H9 (cell line): Measurements from ENCODE around the gene LZTR1. TPM values are rescaled to one million over a fixed set of nuclear protein-coding genes. Genes with fewer than 3 reads are reported as not detected.

ENCODE experiments used
- DNase-seq: peaks from one replicate; pipeline ENCODE4 v3.0.0-alpha.2; 2017
- H2AFZ ChIP-seq: one replicate; pipeline ENCODE4 v1.6.1; 2013; ENCODE audit warnings: mild to moderate bottlenecking, low read length, control low read depth, moderate library complexity
- H2AK5ac ChIP-seq: 2 replicates; pipeline ENCODE4 v1.6.1; 2013; ENCODE audit warnings: low read length, control low read depth, mixed read lengths; ENCODE audit not compliant: insufficient read length
- H2BK120ac ChIP-seq: one replicate; pipeline ENCODE4 v1.6.1; 2013; ENCODE audit warnings: low read depth, mild to moderate bottlenecking, low read length, control low read depth, inconsistent platforms; ENCODE audit not compliant: poor library complexity, severe bottlenecking
- H2BK12ac ChIP-seq: 2 replicates; pipeline ENCODE4 v1.6.1; 2013; ENCODE audit warnings: low read length, control low read depth, mixed read lengths, low read depth; ENCODE audit not compliant: insufficient read length
- H2BK15ac ChIP-seq: 2 replicates; pipeline ENCODE4 v1.6.1; 2013; ENCODE audit warnings: low read depth, low read length, control low read depth
- H2BK20ac ChIP-seq: one replicate; pipeline ENCODE4 v1.6.1; 2013; ENCODE audit warnings: low read depth, mild to moderate bottlenecking, low read length, control low read depth, inconsistent platforms; ENCODE audit not compliant: poor library complexity, severe bottlenecking
- H2BK5ac ChIP-seq: 2 replicates; pipeline ENCODE4 v1.6.1; 2013; ENCODE audit warnings: low read length, control low read depth, mixed read lengths; ENCODE audit not compliant: insufficient read length
- H3K14ac ChIP-seq: 2 replicates; pipeline ENCODE4 v1.6.1; 2013; ENCODE audit warnings: low read length, control low read depth; ENCODE audit not compliant: insufficient read depth
- H3K18ac ChIP-seq: 2 replicates; pipeline ENCODE4 v1.6.1; 2013; ENCODE audit warnings: low read depth, mild to moderate bottlenecking, mixed read lengths, low read length, control low read depth; ENCODE audit not compliant: insufficient read length
- H3K23ac ChIP-seq: 2 replicates; pipeline ENCODE4 v1.6.1; 2013; ENCODE audit warnings: low read length, control low read depth, mixed read lengths, low read depth; ENCODE audit not compliant: insufficient read length
- H3K23me2 ChIP-seq: 2 replicates; pipeline ENCODE4 v1.6.1; 2013; ENCODE audit warnings: low read depth, mild to moderate bottlenecking, mixed read lengths, low read length, control low read depth; ENCODE audit not compliant: insufficient read length, poor library complexity, severe bottlenecking
- H3K27ac ChIP-seq: 2 replicates; pipeline ENCODE4 v1.5.1; 2013; ENCODE audit warnings: low read length, control low read depth, mixed read lengths, low read depth; ENCODE audit not compliant: insufficient read length
- H3K27me3 ChIP-seq: 2 replicates; pipeline ENCODE4 v1.6.1; 2013; ENCODE audit warnings: low read length, control low read depth, inconsistent platforms; ENCODE audit not compliant: insufficient read depth
- H3K4ac ChIP-seq: 2 replicates; pipeline ENCODE4 v1.6.1; 2013; ENCODE audit warnings: low read depth, mild to moderate bottlenecking, control low read depth, inconsistent platforms, low read length, moderate library complexity
- H3K4me1 ChIP-seq: 2 replicates; pipeline ENCODE4 v1.6.1; 2013; ENCODE audit warnings: low read length, control low read depth, inconsistent platforms; ENCODE audit not compliant: insufficient read depth
- H3K4me2 ChIP-seq: 2 replicates; pipeline ENCODE4 v1.6.1; 2013; ENCODE audit warnings: low read length, control low read depth, mixed read lengths; ENCODE audit not compliant: insufficient read length, insufficient read depth
- H3K56ac ChIP-seq: 2 replicates; pipeline ENCODE4 v1.6.1; 2013; ENCODE audit warnings: low read depth, mild to moderate bottlenecking, mixed read lengths, low read length, control low read depth; ENCODE audit not compliant: insufficient read length
- H3K79me1 ChIP-seq: 2 replicates; pipeline ENCODE4 v1.6.1; 2013; ENCODE audit warnings: low read depth, mild to moderate bottlenecking, moderate library complexity, low read length, control low read depth, inconsistent platforms; ENCODE audit not compliant: insufficient read depth, poor library complexity, severe bottlenecking
- H3K79me2 ChIP-seq: 2 replicates; pipeline ENCODE4 v1.6.1; 2013; ENCODE audit warnings: low read length, control low read depth, inconsistent platforms; ENCODE audit not compliant: insufficient read depth
- H3K9ac ChIP-seq: 2 replicates; pipeline ENCODE4 v1.6.1; 2013; ENCODE audit warnings: low read length, control low read depth, mixed read lengths; ENCODE audit not compliant: insufficient read length; ENCODE audit errors: extremely low read depth
- H3K9me3 ChIP-seq: one replicate; pipeline ENCODE4 v1.6.1; 2013; ENCODE audit warnings: low read depth, low read length, inconsistent platforms; ENCODE audit not compliant: control insufficient read depth
- H3T11ph ChIP-seq: one replicate; pipeline ENCODE4 v1.6.1; 2013; ENCODE audit warnings: mild to moderate bottlenecking, low read length, control low read depth, inconsistent platforms
- H4K20me1 ChIP-seq: one replicate; pipeline ENCODE4 v1.6.1; 2013; ENCODE audit not compliant: control insufficient read depth, insufficient read length, insufficient read depth
- H4K5ac ChIP-seq: 2 replicates; pipeline ENCODE4 v1.6.1; 2013; ENCODE audit warnings: low read depth, mild to moderate bottlenecking, mixed read lengths, low read length, control low read depth; ENCODE audit not compliant: insufficient read length
- H4K8ac ChIP-seq: replicated peaks from 2 replicates; pipeline ENCODE4 v1.6.1; 2013; ENCODE audit warnings: low read length, control low read depth, mixed read lengths, low read depth; ENCODE audit not compliant: insufficient read length
- H4K91ac ChIP-seq: 2 replicates; pipeline ENCODE4 v1.6.1; 2013; ENCODE audit warnings: low read depth, mild to moderate bottlenecking, moderate library complexity, mixed read lengths, low read length, control low read depth; ENCODE audit not compliant: insufficient read length
- H3K27ac Mint-ChIP-seq, 3 experiments: 2 replicates in 2 of 3; 3 replicates in 1 of 3; pipeline ENCODE4 v1.8.0; 2020 to 2021; ENCODE audit warnings: mixed read lengths in 3 of 3, mild to moderate bottlenecking in 1 of 3, moderate library complexity in 1 of 3
- H3K27me3 Mint-ChIP-seq: 2 replicates; pipeline ENCODE4 v1.8.0; 2021; ENCODE audit warnings: low read depth, mild to moderate bottlenecking, moderate library complexity, mixed read lengths
- H3K36me3 Mint-ChIP-seq, 3 experiments: 2 replicates in 2 of 3; 3 replicates in 1 of 3; pipeline ENCODE4 v1.8.0; 2020 to 2021; ENCODE audit warnings: low read depth in 3 of 3, mixed read lengths in 3 of 3; ENCODE audit not compliant: insufficient read depth in 1 of 3
- H3K4me1 Mint-ChIP-seq, 2 experiments: 2 replicates each; pipeline ENCODE4 v1.8.0; 2020; ENCODE audit warnings: mixed read lengths in 2 of 2
- H3K4me3 Mint-ChIP-seq, 2 experiments: 2 replicates in 1 of 2; 3 replicates in 1 of 2; pipeline ENCODE4 v1.8.0; 2020 to 2021; ENCODE audit warnings: mild to moderate bottlenecking in 2 of 2, mixed read lengths in 2 of 2, moderate library complexity in 1 of 2
- H3K9me3 Mint-ChIP-seq, 2 experiments: 2 replicates in 1 of 2; 3 replicates in 1 of 2; pipeline ENCODE4 v1.8.0; 2020; ENCODE audit warnings: mild to moderate bottlenecking in 2 of 2, mixed read lengths in 2 of 2, moderate library complexity in 1 of 2
- WGBS: extraction: QIAGEN DNeasy Blood & Tissue Kit; methylation state at CpG from one replicate; pipeline ENCODE4 v1.1.7; 2013; ENCODE audit warnings: missing lambda C conversion rate, low lambda C conversion rate, mixed read lengths; ENCODE audit not compliant: insufficient read length; ENCODE audit errors: extremely low coverage; 5-methylcytosine and 5-hydroxymethylcytosine counted together
- total RNA-seq: library from RNA; stranded (reverse); gene quantifications from 2 replicates; pipeline ENCODE4 v1.2.1, GENCODE V29; 2021
- TF ChIP-seq, protein P1 (sequence below): fragments of 200-600 bp; sonication (generic); conservative IDR thresholded peaks from 3 replicates; pipeline ENCODE4 v1.8.0; 2021; ENCODE audit warnings: antibody characterized with exemption, mild to moderate bottlenecking

Gene LZTR1
- total RNA-seq, 1 experiment from 2014 or later = 47.0 TPM

DNA sequence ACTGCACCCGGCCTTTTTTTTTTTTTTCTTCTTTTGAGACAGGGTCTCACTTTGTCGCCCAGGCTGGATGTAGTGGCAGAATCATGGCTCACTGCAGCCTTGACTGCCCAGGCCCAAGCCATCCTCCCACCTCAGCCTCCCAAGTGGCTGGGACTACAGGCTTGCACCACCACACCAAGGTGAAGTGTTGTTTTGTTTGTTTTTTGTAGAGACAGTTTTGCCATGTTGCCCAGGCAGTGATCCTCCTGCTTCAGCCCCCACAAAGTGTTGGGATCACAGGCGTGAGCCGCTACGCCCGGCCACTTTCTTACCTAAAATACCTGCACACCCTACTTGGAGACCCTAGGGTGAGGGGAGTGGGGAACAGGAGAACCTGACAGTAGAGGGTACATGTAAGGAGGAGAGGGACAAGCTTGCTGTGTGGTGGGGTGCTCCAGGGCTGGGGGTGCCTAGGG lies 19.6 kb upstream of the LZTR1 start:
- Histone ChIP-seq H3K4me2 (no peak overlapping the region), H2BK120ac (no peak overlapping the region), H4K20me1 (no peaks in the 10 kb centered on the region), H3K23me2 (peaks cover 4% of the 10 kb centered on the region), H3K27ac (no peak overlapping the region), H2AFZ (no peak overlapping the region), H2BK12ac (no peak overlapping the region), H3K4me1 (no peaks in the 10 kb centered on the region), H2AK5ac (no peak overlapping the region), H3K9me3 (no peaks in the 10 kb centered on the region), H3K27me3 (peaks cover 27% of the 10 kb centered on the region; the same call in 1 of the 2 replicates), H4K5ac (no peak overlapping the region), H4K91ac (no peak overlapping the region), H2BK5ac (no peak overlapping the region), H3K14ac (no peak overlapping the region), H3K23ac (no peak overlapping the region), H3K4ac (no peak overlapping the region), H3K18ac (no peak overlapping the region), H2BK20ac (no peak overlapping the region), H2BK15ac (no peak overlapping the region), H3K79me2 (no peaks in the 10 kb centered on the region), H3T11ph (no peak overlapping the region), H3K56ac (no peak overlapping the region), H3K9ac (no peak overlapping the region), H4K8ac (no peak overlapping the region), H3K79me1 (no peaks in the 10 kb centered on the region)
- DNase-seq = no peak
- Mint-ChIP-seq H3K27ac (no peak overlapping the region), H3K27me3 (peaks cover 70% of the 10 kb centered on the region), H3K36me3 (no peaks in the 10 kb centered on the region), H3K9me3 (no peaks in the 10 kb centered on the region), H3K4me3 (no peak overlapping the region), H3K4me1 (peaks cover 15 to 18% of the 10 kb centered on the region in 2 experiments)
- TF ChIP-seq, protein P1, sequence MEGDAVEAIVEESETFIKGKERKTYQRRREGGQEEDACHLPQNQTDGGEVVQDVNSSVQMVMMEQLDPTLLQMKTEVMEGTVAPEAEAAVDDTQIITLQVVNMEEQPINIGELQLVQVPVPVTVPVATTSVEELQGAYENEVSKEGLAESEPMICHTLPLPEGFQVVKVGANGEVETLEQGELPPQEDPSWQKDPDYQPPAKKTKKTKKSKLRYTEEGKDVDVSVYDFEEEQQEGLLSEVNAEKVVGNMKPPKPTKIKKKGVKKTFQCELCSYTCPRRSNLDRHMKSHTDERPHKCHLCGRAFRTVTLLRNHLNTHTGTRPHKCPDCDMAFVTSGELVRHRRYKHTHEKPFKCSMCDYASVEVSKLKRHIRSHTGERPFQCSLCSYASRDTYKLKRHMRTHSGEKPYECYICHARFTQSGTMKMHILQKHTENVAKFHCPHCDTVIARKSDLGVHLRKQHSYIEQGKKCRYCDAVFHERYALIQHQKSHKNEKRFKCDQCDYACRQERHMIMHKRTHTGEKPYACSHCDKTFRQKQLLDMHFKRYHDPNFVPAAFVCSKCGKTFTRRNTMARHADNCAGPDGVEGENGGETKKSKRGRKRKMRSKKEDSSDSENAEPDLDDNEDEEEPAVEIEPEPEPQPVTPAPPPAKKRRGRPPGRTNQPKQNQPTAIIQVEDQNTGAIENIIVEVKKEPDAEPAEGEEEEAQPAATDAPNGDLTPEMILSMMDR = no peak
- WGBS = no CpG with 5 or more reads among the region's 6 CpGs
